HepG2 (cell line): ENCODE measurements around the gene UTF1. TPM values are rescaled to one million over a fixed set of nuclear protein-coding genes. Genes with fewer than 3 reads are reported as not detected.

Experiments
- AGO2 ChIP-seq: fragments of 200-400 bp; formaldehyde crosslinking; optimal IDR thresholded peaks from 2 replicates; pipeline ENCODE3; 2017; ENCODE audit warnings: mild to moderate bottlenecking, low read depth, low read length, moderate library complexity
- CREM ChIP-seq, 2 experiments: sonication (generic) in 1 of 2; formaldehyde crosslinking in 1 of 2; IDR thresholded peaks; 2 replicates each; pipeline versions ENCODE4 v1.4.0 to v1.6.1; 2016 to 2020; ENCODE audit warnings: antibody characterized with exemption in 1 of 2, mild to moderate bottlenecking in 1 of 2, missing genetic modification reagents in 1 of 2
- HIVEP1 ChIP-seq: sonication (generic); formaldehyde crosslinking; IDR thresholded peaks from 2 replicates; pipeline ENCODE4 v1.4.0; 2020; ENCODE audit warnings: mild to moderate bottlenecking, missing genetic modification reagents
- HMGA1 ChIP-seq: sonication (generic); formaldehyde crosslinking; conservative IDR thresholded peaks from 2 replicates; pipeline ENCODE4 v1.4.0; 2020; ENCODE audit warnings: missing genetic modification reagents
- HNRNPLL ChIP-seq: fragments of 200-400 bp; formaldehyde crosslinking; IDR thresholded peaks from 2 replicates; pipeline ENCODE4 v1.6.1; 2017; ENCODE audit warnings: mild to moderate bottlenecking, low read depth, low read length; ENCODE audit not compliant: poor library complexity, severe bottlenecking
- KDM2A ChIP-seq: sonication (generic); formaldehyde crosslinking; IDR thresholded peaks from 2 replicates; pipeline ENCODE4 v1.4.0; 2020; ENCODE audit warnings: low read depth, missing genetic modification reagents, borderline replicate concordance
- MAX ChIP-seq: IDR thresholded peaks from 2 replicates; pipeline ENCODE4 v1.6.1; 2012; ENCODE audit warnings: inconsistent platforms
- NR2F6 ChIP-seq, 2 experiments: IDR thresholded peaks; 2 replicates each; pipeline ENCODE4 v1.6.1; 2016; ENCODE audit warnings: antibody characterized with exemption in 1 of 2, mild to moderate bottlenecking in 1 of 2
- PATZ1 ChIP-seq: sonication (generic); formaldehyde crosslinking; IDR thresholded peaks from 2 replicates; pipeline ENCODE4 v1.4.0; 2020; ENCODE audit warnings: missing genetic modification reagents
- PAX8 ChIP-seq: sonication (generic); formaldehyde crosslinking; IDR thresholded peaks from 2 replicates; pipeline ENCODE4 v1.8.0; 2022; ENCODE audit warnings: mild to moderate bottlenecking, missing genetic modification reagents, borderline replicate concordance
- SMAD9 ChIP-seq: sonication (generic); formaldehyde crosslinking; IDR thresholded peaks from 2 replicates; pipeline ENCODE4 v1.5.1; 2020; ENCODE audit warnings: mild to moderate bottlenecking, missing genetic modification reagents
- SOX13 ChIP-seq, 3 experiments: fragments of 450-650 bp in 1 of 3; sonication (generic) in 1 of 3; formaldehyde crosslinking in 1 of 3; IDR thresholded peaks in 2 of 3; conservative IDR thresholded peaks in 1 of 3; 2 replicates each; pipeline versions ENCODE4 v1.5.0 to v1.6.1; 2016 to 2020; ENCODE audit warnings: antibody characterized with exemption in 1 of 3, mild to moderate bottlenecking in 1 of 3, missing compliant biosample characterization in 1 of 3, missing genetic modification reagents in 1 of 3, moderate library complexity in 1 of 3
- TCF7L2 ChIP-seq: IDR thresholded peaks from 2 replicates; pipeline ENCODE4 v1.6.1; 2011; ENCODE audit warnings: mild to moderate bottlenecking, low read depth, low read length, moderate library complexity
- TERF1 ChIP-seq: sonication (generic); formaldehyde crosslinking; IDR thresholded peaks from 2 replicates; pipeline ENCODE4 v1.8.0; 2022; ENCODE audit warnings: mild to moderate bottlenecking, missing genetic modification reagents, moderate library complexity
- ZNF282 ChIP-seq: fragments of 450-650 bp; IDR thresholded peaks from 2 replicates; pipeline ENCODE4 v1.6.1; 2018; ENCODE audit not compliant: partially characterized antibody
- ZNF331 ChIP-seq: sonication (generic); formaldehyde crosslinking; IDR thresholded peaks from 2 replicates; pipeline ENCODE4 v1.4.0; 2020; ENCODE audit warnings: missing genetic modification reagents
- ZNF567 ChIP-seq: sonication (generic); formaldehyde crosslinking; IDR thresholded peaks from 2 replicates; pipeline ENCODE4 v1.8.1; 2023; ENCODE audit warnings: mild to moderate bottlenecking, missing genetic modification reagents, borderline replicate concordance
- ZNF589 ChIP-seq: sonication (generic); formaldehyde crosslinking; conservative IDR thresholded peaks from 2 replicates; pipeline ENCODE4 v1.8.0; 2022; ENCODE audit warnings: mild to moderate bottlenecking, moderate library complexity, missing genetic modification reagents
- ZNF761 ChIP-seq: sonication (generic); formaldehyde crosslinking; conservative IDR thresholded peaks from 2 replicates; pipeline ENCODE4 v1.4.0; 2020; ENCODE audit warnings: mild to moderate bottlenecking, missing genetic modification reagents
- polyA plus RNA-seq, 8 experiments: library from polyadenylated mRNA; depleted of rRNA in 3 of 8; stranded (reverse) in 7 of 8; unstranded in 1 of 8; fragments of >200 nt; fragmentation: Illumina TruSeq in 4 of 8; extraction: Trizol in 4 of 8; gene quantifications; 2 replicates each; pipeline versions ENCODE4 v1.2.1 to v1.2.3, GENCODE V29; 2011 to 2016; ENCODE audit warnings: low read depth in 4 of 8, missing spikeins in 1 of 8, mixed read lengths in 1 of 8; ENCODE audit not compliant: insufficient read depth in 1 of 8
- total RNA-seq, 5 experiments: library from RNA; depleted of rRNA; stranded (reverse); fragments of >200 nt; fragmentation: Illumina TruSeq; extraction: Trizol; gene quantifications; 2 replicates each; pipeline ENCODE4 v1.2.3, GENCODE V29; 2016; ENCODE audit warnings: low read depth in 1 of 5
- TF ChIP-seq, protein P1 (sequence below): sonication (generic); formaldehyde crosslinking; IDR thresholded peaks from 2 replicates; pipeline ENCODE4 v1.4.0; 2020; ENCODE audit warnings: missing genetic modification reagents, borderline replicate concordance
- TF ChIP-seq, protein P2 (sequence below): IDR thresholded peaks from 2 replicates; pipeline ENCODE4 v1.6.1; 2016; ENCODE audit warnings: missing genetic modification reagents, missing compliant biosample characterization

Gene UTF1
- total and polyA plus RNA-seq, 2 of the 13 experiments (the other 11 are each of a cell fraction or from before 2014, with no cell fraction given), result not detected

GRCh38 chr10:133260895-133261725, 31.1 kb downstream of the UTF1 start (continued):
- TF ChIP-seq, protein P1, sequence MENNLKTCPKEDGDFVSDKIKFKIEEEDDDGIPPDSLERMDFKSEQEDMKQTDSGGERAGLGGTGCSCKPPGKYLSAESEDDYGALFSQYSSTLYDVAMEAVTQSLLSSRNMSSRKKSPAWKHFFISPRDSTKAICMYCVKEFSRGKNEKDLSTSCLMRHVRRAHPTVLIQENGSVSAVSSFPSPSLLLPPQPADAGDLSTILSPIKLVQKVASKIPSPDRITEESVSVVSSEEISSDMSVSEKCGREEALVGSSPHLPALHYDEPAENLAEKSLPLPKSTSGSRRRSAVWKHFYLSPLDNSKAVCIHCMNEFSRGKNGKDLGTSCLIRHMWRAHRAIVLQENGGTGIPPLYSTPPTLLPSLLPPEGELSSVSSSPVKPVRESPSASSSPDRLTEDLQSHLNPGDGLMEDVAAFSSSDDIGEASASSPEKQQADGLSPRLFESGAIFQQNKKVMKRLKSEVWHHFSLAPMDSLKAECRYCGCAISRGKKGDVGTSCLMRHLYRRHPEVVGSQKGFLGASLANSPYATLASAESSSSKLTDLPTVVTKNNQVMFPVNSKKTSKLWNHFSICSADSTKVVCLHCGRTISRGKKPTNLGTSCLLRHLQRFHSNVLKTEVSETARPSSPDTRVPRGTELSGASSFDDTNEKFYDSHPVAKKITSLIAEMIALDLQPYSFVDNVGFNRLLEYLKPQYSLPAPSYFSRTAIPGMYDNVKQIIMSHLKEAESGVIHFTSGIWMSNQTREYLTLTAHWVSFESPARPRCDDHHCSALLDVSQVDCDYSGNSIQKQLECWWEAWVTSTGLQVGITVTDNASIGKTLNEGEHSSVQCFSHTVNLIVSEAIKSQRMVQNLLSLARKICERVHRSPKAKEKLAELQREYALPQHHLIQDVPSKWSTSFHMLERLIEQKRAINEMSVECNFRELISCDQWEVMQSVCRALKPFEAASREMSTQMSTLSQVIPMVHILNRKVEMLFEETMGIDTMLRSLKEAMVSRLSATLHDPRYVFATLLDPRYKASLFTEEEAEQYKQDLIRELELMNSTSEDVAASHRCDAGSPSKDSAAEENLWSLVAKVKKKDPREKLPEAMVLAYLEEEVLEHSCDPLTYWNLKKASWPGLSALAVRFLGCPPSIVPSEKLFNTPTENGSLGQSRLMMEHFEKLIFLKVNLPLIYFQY (CRISPR knock-in tag), result no peak
- TF ChIP-seq ZNF589 (no peak), ZNF761 (no peak), CREM (IDR thresholded peaks at IDR 0.05) (no peak), CREM (CRISPR knock-in tag; IDR thresholded peaks at IDR 0.05) (no peak), HNRNPLL (peak; percentile 22), SMAD9 (CRISPR knock-in tag) (no peak), MAX (peak; percentile 12; the same call in 1 of the 2 replicates), TERF1 (CRISPR knock-in tag) (no peak), SOX13 (IDR thresholded peaks at IDR 0.05) (no peak), SOX13 (CRISPR knock-in tag; conservative IDR thresholded peaks at IDR 0.05 in 1 of 2, IDR thresholded peaks at IDR 0.05 in 1 of 2) (no peak), ZNF331 (CRISPR knock-in tag) (no peak), ZNF567 (CRISPR knock-in tag) (no peak), AGO2 (peak; percentile 78), TCF7L2 (no peak), NR2F6 (IDR thresholded peaks at IDR 0.05) (no peak), NR2F6 (CRISPR knock-in tag; IDR thresholded peaks at IDR 0.05) (no peak), HMGA1 (CRISPR knock-in tag) (no peak), HIVEP1 (no peak), ZNF282 (no peak), PAX8 (CRISPR knock-in tag) (no peak), KDM2A (peak; percentile 18; the same call in 1 of the 2 replicates), PATZ1 (CRISPR knock-in tag) (0 out of 2 replicates have a peak, but pooled peaks have one; percentile 7)
- TF ChIP-seq, protein P2, sequence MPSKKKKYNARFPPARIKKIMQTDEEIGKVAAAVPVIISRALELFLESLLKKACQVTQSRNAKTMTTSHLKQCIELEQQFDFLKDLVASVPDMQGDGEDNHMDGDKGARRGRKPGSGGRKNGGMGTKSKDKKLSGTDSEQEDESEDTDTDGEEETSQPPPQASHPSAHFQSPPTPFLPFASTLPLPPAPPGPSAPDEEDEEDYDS (CRISPR knock-in tag), result no peak
